Stimulated activated CD8-positive, alpha-beta memory T cell treated with anti-CD3 and anti-CD28 coated beads, Interleukin-12 subunit alpha, Interleukin-12 subunit beta, amount 100 ng/mL, for 4 hours (primary cell): Measurements from ENCODE around the gene DMRT1.

Experiments
- DNase-seq: peaks from one replicate; pipeline ENCODE4 v3.0.0-alpha.2; 2020; ENCODE audit warnings: low read depth

Gene DMRT1

DNA sequence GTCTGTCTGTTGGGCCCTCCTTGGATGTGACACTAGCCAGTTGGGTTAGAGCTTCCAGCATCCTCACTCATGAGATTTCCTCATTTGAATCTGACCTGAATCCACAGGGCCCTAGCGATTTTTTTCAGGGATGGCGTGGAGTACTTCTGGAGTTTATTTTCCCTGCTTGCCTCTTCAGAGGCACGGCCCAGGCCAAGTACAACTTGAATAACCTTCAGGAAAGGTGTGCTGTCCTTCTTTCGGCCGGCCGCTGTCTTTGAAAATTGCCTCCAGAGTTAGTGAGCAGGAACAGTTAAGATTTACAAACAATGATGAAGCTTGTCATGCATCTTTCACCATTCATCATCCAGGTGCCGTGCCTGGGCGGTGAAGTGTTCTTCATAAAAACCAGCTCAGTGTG lies 85.5 kb downstream of the DMRT1 start:
- DNase-seq: no peak

DNA sequence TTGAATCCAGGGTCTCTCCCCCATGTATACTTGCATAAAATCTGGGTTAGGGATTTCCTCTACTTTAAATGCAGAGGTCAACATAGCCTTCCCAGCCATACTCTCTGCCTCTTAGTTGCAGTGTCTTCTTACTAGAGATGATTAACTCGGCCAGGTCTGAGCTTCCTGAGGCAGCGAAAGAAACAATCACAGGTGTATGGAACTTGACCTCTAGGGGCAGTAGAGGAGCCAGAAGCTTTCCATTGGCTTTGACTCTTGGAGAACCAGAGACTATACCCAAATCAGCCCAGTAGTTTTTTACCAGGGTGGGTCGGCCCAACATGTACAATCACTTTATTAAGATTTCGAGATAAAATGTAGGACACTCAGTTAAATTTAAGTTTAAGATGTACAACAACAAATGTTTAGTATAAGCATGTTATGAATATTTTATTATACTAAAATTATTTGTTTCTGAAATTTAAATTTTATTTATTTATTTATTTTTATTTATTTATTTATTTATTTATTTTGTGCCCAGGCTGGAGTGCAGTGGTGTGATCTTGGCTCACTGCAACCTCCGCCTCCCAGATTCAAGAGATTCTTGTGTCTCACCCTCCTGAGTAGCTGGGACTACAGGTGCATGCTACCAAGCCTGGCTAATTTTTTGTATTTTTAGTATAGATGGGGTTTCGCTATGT lies 87.0 kb downstream of the DMRT1 start:
- DNase-seq: no peak

DNA sequence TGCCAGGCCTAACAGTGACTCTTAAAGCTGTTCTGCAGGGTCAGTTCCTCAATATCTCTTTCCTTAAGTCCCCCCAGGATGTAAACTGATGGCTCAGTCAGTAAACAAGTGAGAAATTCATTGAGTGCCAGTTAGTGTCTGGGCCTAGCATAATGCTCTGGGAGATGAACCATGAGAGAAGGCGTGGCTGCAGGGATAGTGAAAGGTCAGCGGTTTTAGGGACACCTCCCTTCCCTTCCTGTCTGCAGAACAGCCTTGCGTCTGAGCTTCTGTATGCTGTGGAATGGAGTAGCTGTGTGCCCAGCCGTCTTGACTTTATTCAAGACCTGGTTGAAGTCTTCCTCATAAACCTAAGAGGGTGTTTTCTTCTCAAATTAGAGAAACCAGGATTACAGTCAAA lies 88.2 kb downstream of the DMRT1 start:
- no peak for DNase-seq

DNA sequence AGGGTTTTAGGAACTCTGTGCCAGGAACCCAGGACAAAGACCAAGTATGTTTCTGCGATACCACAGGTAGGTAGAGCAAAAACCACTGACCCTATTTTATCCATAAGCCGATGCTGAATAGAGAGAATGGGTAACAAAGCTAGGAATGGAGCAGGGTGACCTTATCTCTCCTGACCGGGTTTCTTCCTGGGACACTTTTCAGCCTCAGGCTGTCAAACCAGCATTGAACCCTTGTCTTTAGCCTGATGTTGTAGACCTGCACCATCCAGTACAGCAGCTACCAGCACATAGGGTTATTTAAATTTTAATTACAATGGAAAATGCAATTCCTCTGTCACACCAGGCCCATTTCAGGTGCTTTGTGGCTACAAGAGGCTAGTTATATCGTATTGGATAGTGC lies 91.9 kb downstream of the DMRT1 start:
- no peak for DNase-seq

DNA sequence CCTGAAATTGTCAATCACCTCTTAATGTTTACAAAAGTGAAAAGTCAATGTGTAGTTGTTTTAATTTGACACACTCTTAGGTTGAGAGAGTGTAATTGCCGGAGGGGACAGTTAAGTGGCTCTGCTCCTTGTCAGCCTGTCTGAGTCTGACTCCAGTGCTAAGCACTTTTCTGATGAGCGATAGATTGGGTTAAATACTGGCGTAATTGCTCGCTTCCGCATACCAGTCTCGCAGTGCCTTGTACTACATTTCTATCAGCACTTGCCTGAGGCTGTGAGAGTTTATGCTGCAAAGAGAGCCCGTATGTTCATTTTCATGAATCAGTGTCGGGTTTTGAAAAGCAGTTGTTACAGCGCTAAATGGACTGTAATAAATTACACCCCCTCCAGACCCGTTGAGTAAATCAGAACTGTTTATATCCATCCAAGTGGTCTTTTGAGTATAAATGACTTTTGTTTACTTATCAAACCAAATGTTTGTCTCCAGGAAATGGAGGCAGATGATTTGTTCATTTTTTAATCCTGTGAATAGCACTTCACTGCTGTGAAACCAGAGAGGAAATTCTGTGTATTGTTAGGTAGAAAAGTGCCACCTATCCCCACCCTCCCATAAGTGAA lies 94.0 kb downstream of the DMRT1 start:
- no peak for DNase-seq

DNA sequence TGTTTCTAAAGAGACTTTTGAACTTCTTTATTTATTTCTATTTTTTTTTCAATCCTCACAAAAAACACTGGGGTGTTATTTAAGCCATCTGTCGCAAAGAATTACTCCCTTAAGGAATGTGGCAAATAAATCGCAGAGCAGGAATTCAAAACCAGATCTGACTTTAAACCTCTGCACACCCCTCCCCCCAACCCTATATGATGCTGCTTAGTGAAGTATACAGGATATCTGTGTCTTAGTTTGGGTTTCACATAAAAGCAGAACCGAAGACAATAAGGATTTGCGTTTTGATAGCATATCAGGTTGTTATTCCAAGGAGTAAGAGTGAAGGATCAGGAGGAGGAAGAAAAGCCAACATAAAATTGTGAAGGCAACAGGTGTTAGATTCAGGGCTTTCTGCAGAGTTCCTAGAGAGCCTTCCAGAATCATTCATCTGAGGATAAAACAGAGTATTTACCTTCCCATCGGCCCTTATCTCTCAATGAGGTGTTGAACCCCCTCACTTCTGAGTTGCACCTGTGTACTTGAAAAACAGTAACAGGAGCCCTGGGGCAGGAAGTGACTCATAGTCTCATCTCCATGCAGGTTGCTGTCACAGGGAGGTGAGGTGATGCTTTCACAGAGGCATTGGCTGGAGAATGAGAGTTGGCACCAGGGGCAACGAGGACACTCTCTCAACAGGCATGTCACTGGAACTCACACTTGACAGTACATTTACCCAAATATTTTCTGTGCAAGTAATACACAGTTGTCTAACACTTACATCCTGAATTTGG lies 101.5 kb downstream of the DMRT1 start:
- no peak for DNase-seq

DNA sequence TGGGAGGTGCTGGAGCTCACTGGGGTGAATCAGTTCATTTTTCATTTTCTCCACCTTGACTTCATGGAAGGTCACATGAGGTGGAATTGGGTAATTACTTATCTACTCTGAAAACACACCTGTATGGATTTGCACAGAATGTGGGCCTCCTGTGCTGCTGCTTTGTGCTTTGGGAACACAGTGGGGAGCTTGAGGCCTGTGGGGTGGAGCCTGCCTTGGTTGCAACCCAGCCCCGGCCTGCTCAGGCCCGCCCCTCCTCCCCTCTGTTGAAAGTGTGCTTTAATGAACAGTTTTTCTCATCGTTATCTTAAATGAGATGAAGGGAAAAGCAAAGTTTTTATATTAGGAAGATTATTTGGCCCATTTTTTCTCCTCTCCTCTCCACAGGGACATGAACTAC lies 106.5 kb downstream of the DMRT1 start:
- DNase-seq: no peak

DNA sequence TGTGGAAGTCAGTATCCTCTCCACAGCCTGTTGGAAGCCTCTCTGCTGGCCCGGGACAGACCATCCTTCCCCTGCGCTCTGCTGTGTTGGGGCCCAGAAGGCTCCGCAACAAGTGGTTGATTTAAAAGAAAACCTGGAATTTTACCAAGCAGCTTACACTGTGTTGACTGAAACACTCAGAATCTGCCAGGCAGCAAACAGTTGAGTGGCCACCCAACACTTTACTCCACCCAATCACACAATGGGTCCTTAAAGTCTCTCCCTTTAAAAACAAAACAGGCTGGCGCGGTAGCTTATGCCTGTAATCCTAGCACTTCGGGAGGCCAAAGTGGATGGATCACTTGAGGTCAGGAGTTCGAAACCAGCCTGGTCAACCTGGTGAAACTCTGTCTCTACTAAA lies 107.0 kb downstream of the DMRT1 start:
- DNase-seq: no peak

DNA sequence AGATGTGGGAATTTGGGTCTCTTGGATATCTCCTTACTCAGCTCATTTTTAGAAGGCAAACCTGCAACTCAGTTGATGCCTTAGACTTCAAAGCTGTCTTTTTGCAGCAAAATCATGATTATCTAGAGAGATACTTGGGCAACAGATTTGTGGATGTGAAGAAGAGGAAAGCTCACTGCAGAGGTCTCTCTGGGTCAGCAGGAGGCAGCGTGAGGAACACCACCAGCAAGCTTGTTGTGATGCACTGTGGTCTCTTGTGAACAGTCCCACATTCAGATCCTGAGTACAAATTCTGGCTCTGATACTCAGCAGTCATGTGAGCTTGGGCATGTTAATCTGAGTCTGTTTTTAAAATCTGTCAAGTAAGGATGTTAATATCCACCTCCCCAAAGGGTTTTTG lies 108.6 kb downstream of the DMRT1 start:
- DNase-seq: no peak

DNA sequence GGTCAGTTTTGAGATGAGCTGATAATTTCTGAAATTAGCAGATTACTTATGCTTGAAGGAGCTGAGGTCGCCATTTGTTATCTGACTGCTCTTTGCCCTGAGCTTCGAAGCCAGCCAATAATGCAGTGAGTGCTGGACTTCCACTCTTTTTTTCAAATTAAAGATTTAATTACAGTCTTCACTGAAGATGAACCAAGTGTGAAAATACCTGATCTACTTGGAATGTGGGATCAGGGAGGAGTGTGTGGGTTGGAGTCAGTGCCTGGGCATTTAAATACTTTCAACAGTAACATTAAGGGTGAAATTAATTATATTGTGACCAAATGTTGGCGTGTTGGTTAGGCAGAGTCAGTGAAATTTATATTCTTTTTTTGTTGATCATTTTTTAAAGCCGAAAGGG lies 111.0 kb downstream of the DMRT1 start:
- DNase-seq: no peak

DNA sequence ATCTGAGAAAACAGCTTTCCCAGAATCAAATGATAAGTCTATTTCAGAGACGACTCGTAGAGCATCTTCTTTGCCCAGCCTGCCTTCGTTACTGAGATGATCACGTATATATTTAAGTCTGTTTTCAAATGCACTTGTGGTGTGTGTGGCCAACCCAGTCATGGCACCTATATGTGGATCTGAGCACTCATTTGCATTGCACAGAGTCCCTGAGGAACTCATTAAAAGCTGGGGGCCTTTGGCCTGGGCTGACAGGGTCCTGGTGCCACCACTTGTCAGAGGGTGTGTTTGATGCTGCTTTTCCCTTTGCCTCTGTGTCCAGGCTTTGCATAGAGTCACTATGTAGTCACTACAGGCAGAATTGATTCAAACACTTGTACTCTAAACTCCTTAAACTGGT lies 117.6 kb downstream of the DMRT1 start:
- DNase-seq: no peak

DNA sequence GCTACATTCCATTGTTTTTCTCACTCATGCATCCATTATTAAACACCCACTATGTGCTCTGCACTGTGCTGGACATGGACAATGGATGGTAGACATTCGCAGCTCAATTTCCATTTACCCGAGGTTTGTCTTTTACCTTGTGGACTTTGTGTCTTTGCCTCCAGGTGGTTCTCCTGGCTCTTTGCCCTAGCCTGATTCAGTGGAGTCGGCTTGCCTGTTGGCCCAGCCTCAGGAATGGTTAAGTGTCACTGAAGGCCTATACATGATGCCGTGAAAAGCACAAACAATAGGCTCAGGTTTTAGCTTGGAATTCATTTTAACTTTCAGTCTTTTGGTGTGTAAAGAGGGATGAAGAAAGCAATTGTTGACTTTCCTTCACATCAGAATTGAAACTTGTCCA lies 118.4 kb downstream of the DMRT1 start:
- no peak for DNase-seq

DNA sequence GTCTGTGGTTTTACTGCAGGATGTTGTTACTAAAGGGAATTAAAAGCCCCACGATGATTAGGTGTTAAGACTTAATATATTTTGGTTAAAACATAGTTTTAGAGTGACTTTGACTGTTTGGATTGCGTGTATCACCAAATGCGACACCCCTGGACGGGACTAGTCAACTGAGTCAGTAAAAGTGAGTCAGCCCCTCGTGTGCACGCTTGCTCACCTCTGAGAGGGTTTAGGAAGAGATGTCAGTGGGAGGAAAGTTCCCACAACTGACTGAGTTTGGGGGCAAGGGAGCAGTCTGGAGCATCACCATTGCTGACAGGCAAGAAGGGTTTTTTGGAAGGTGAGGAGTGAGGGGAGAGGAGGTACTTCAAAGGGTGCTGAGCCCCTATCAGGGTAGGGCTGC lies 120.5 kb downstream of the DMRT1 start:
- DNase-seq: no peak

DNA sequence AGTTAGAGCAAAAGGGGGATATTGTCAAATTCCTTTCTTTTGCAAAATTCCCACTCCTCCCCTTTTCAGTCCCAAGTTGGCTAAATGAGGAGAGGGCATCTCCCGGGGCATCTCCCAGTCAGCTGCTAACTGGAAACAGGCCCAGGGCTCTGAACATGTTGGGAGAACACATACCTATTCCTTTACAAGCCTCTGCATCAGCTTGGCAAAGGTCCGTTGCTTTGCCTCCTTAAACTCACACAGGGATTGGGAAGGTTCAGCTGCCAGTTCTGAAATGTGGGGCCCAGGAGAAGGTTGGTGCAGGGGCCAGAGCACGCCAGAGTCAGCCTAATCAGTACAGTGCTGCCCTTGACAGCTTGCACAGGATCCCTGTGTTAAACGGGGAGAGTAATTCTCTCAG lies 124.0 kb downstream of the DMRT1 start:
- DNase-seq: no peak

DNA sequence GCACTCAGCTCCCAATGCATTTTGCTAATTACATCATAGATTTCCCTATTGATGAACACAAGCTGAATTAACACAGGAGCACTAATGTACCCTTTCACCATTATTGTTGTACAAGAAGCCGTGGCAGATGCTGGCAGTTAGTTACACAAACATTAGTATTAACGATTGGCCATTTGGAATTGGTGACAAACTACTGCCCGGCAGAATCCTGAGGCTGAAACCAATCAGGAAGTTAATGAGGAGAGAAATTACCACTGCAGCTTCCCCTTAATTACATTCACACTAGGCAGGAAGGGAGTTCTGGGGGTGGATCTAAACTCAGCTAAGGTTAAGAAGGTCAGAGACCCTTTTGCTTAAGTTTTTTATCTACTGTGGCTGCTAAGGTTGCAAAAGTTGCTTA lies 125.4 kb downstream of the DMRT1 start:
- DNase-seq: no peak

DNA sequence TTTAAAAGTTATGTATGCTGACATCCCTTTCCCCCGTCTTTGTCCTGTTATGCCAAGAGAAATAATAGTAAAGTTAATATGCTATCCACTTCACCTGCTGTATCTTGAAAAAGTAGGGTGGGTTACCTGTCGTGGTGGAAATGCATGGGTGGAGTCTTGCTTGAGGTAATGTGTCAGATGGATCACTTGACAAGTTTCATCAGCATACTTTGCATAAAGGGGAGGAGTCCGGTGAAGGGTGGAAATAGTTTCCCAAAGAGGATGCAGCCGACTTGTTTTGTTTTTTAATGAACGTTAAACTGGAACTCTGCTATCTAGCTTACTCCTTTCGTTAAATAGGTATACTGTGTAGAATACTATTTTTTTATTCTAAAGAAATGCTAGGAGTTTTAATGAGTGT lies 125.9 kb downstream of the DMRT1 start:
- no peak for DNase-seq

DNA sequence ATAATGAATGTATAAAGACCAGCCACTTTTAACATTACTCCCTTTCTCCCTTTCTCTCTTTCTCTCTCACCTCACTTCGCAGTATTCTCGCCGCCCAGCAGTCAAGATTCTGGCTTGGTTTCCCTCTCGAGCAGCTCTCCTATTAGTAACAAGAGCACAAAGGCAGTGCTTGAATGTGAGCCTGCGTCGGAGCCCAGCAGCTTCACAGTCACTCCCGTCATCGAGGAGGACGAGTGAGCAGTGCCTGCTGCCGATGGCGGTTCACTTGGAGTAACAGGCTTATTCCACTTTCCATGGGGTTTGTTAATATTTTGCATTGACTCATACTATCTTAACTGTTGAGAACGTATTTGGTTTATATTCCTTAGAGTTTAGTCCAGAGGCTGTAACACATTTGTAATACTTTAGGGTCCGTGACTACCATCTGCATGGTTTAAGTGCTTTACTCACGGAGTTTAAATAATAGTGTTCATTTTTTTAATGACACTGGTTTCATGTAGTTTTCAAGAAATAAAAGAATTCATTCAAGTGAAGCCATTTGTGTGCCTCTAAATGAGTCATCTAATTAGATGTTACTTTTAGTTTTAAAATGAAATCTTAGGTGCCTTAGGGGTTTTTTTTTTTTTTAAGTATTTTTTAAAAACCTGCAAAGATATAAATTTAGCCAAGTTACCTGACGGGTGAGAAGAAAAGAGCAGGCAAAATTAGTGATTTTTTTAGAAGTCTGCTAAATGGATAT lies 126.6 kb downstream of the DMRT1 start:
- no peak for DNase-seq

DNA sequence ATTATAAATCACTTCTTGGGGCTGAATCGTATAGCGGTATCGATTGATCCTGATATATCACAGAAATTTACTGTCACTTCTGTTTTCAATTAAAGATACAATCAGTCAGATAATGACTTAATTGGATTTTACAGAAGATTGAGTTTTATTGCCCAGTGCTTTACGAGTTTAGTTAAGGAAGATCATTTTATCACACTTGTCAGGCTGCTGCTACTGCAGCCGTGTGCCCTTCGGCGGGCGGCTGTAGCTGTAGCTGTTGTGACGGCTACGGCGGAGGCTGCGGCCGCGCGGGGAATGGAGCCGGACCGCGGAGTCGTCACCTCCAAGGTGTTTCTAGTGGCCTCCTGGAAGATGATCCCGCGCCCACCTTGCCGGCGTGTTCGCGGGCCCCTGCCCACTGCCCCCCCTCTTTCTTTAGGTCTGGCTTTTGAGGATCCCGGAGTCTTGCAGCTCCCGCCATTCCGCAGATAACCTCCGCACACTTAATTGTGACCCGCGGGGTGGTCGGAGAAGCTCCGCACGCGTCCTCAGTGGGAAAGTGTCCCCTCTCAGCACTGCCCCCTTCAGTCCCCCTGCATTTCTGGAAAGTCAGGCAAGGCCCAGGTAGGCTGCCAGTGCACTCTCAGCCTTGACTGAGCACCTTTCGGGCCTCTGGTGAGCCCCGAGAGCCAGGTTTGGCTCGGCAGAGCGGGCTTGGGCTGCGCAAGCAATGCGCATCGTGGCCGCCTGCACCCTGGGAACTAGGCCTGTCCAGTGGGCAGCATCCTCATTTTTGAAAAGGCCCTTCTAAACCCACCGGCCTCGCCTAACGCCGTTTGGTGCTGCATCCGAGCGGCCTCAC lies 128.0 kb downstream of the DMRT1 start:
- no peak for DNase-seq

DNA sequence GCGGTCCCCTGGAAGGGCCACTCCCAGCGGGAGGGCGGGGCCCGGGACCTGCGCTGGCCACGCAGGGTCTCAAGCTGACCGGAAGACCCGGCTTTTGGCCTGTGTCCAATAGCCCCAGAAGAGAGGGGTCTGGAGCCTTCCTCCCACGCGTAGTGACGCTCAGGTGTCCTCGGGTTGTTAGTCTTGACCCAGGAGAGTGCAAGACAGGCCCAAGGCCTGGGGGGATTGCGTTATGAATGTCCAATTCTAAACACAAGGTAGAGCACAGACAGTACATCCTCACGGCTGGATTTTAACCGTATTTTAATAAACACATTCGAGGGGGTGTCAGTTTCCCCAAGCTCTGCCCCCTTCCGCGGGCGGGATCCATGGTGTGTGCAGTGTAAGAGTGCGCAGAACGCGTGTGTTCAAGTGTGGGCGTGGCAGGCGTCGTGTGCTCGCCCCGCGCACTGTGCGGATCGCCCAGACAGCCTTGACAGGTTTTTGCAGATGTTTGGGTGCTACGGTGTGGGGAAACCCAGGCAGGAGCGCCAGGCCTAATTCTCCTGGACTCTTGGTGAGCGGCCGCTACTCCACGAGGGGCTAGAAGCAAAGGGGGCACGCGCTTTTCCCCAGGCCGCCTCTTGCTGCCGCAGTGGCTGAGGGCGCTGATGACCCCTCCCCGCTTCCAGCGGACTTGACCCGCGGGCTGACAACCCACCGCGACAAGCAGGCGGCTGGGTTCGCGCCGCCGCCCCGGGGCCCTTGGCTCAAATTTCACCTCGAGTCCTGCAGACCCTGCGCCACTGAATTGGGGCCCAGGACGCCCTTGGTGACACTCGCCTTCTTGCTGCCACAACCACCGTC lies 128.9 kb downstream of the DMRT1 start:
- DNase-seq: no peak

DNA sequence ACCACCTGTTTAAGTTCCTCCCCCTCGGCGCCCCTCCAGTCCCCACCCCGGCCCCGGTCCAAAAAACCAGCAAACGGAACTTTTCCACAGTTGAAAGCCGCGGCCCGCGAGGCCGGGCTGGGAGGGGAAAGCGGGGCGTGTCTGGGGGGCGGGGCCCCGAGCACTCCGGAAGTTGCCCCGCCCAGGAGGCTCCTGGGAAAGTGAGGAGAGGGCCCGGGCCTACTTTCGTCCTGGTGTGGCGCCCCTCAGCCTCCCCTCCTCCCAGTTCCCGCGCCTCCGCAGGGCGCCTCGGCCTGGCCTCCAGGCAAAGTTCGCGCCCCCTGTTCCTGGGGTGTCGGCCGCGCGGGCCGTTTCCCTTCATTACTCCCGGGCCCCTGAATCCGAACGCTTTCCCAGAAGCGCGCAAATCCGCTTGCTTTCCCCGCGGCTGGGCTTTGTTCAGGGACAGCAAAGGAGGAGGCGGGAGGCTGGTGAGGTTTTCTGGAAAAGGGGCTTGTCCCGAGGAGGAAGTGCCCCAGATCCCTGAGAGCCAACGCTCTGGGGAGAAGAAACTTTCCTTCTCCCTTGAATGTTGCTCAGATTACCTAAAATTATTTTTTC lies 130.5 kb downstream of the DMRT1 start:
- DNase-seq: no peak
